ENCODE measurements around the gene HDAC4. TPM values are rescaled to one million over a fixed set of nuclear protein-coding genes. Genes with fewer than 3 reads are reported as not detected.

HDAC4 gene
- total and polyA plus RNA-seq, 2 of the 8 experiments (the other 6 are each of a cell fraction or from before 2014, with no cell fraction given) = 15.4 to 31.5 TPM

DNA sequence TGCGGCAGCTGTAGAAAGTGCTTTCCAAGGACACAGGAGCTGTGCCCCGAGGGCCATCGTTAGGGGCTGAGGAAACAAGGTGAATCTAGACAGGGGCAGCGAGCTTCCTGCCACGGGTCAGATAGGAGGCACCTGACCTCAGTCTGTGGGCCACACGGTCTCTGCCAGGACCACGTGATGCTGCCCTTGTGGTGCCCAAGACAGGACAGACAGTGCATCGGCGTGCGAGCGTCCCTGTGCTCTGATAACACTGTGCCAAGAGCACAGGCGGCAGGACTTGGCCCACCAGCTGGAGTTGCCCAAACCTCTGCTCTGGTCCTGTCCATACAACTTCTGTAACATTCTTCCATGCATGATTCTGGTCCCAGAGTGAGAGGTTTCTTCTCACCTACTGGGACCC, 327.6 kb downstream of the HDAC4 start:
- peaks cover 0 to 5% of the 10 kb centered on the region in 2 experiments for H4K20me1 ChIP-seq (replicated peaks in 1 of 2; ENCODE audit: control insufficient read depth in 1 of 2, insufficient read depth in 2 of 2, low read length in 2 of 2)
- H4K91ac ChIP-seq (replicated peaks; ENCODE audit: insufficient read length, low read length) = no peak overlapping the region
- H2AFZ ChIP-seq (ENCODE audit: low read length) = no peak overlapping the region
- H3K36me3 ChIP-seq (ENCODE audit: control insufficient read depth in 2 of 4, insufficient read depth in 4 of 4, low read length in 3 of 4) = peaks cover 6% of the 10 kb centered on the region in 4 experiments; a peak in 4 of 8 replicates
- no peaks in the 10 kb centered on the region for H3K79me1 ChIP-seq (ENCODE audit: low read depth, low read length)
- no peak overlapping the region for H3K4me3 ChIP-seq (ENCODE audit: extremely low read depth in 1 of 4, insufficient read depth in 2 of 4, low read depth in 3 of 4, low read length in 4 of 4)
- H3K23ac ChIP-seq (ENCODE audit: insufficient read length) = no peak overlapping the region
- H4K8ac ChIP-seq (ENCODE audit: extremely low read depth, insufficient read depth, low read length) = no peak overlapping the region
- no peak overlapping the region for H3K56ac ChIP-seq (replicated peaks; ENCODE audit: insufficient read length, low read depth, low read length)
- WGBS, 2 experiments (ENCODE audit: extremely low coverage in 1 of 2, insufficient coverage in 1 of 2, insufficient read length in 1 of 2, insufficient replicate concordance in 2 of 2, low coverage in 1 of 2, low lambda C conversion rate in 2 of 2, missing lambda C conversion rate in 1 of 2) = 92% methylated on average over 12 of the region's 12 CpGs; no CpG with 5 or more reads in 1 of the 2 experiments
- no peak overlapping the region for H3K14ac ChIP-seq (ENCODE audit: insufficient read length)
- no peak for DNase-seq (ENCODE audit: low read depth in 1 of 2, low spot score in 2 of 2)
- ChIA-PET CTCF (ENCODE audit: partially characterized antibody) (no interaction called here), POLR2A (ENCODE audit: partially characterized antibody) (no interaction called here)
- no peaks in the 10 kb centered on the region for H3K4me1 ChIP-seq (replicated peaks in 1 of 4; ENCODE audit: control insufficient read depth in 3 of 4, insufficient read depth in 4 of 4, low read length in 3 of 4)
- H2BK15ac ChIP-seq (ENCODE audit: low read length) = no peak overlapping the region
- no peak overlapping the region for H2BK12ac ChIP-seq (ENCODE audit: low read depth, low read length)
- H2AK5ac ChIP-seq (ENCODE audit: low read depth, low read length) = no peak overlapping the region
- no peak overlapping the region for H3K4me2 ChIP-seq (ENCODE audit: insufficient read depth in 1 of 2, low read depth in 2 of 2, low read length in 2 of 2)
- H2BK120ac ChIP-seq (replicated peaks; ENCODE audit: low read depth, low read length) = no peak overlapping the region
- FAIRE-seq = no peak
- no peak overlapping the region for H3K18ac ChIP-seq (ENCODE audit: extremely low read depth, low read length)
- no peaks in the 10 kb centered on the region for H3K27me3 ChIP-seq (replicated peaks in 1 of 4; ENCODE audit: control insufficient read depth in 3 of 4, extremely low read depth in 1 of 4, insufficient read depth in 3 of 4, low read length in 3 of 4)
- H3K27ac ChIP-seq (ENCODE audit: low read depth, low read length) = no peak overlapping the region
- H2BK5ac ChIP-seq (ENCODE audit: low read depth, low read length) = no peak overlapping the region
- no peak overlapping the region for H4K5ac ChIP-seq (ENCODE audit: insufficient read length, low read depth, low read length)
- no peaks in the 10 kb centered on the region for H3K79me2 ChIP-seq (ENCODE audit: control insufficient read depth in 1 of 2, insufficient read depth in 2 of 2, low read length in 2 of 2)
- H2BK20ac ChIP-seq (ENCODE audit: low read length) = no peak overlapping the region
- H3K9me3 ChIP-seq (ENCODE audit: insufficient read depth in 2 of 2, low read depth in 1 of 2, low read length in 1 of 2) = no peaks in the 10 kb centered on the region; a peak in 1 of 4 replicates
- no peak overlapping the region for H3K9ac ChIP-seq (replicated peaks in 1 of 4; ENCODE audit: extremely low read depth in 1 of 4, low read depth in 3 of 4, low read length in 3 of 4)
- no peak overlapping the region for H3K4ac ChIP-seq (replicated peaks; ENCODE audit: insufficient read length, low read depth, low read length)
- H3K23me2 ChIP-seq (ENCODE audit: low read depth, low read length) = no peaks in the 10 kb centered on the region
- TF ChIP-seq SP1 (IDR thresholded peaks at IDR 0.05; ENCODE audit: low read depth, low read length) (no peak), KDM4A (IDR thresholded peaks at IDR 0.05; ENCODE audit: low read depth, low read length, severe bottlenecking) (no peak), CBX8 (IDR thresholded peaks at IDR 0.05; ENCODE audit: borderline replicate concordance, low read depth, low read length) (no peak), CHD2 (IDR thresholded peaks at IDR 0.05; ENCODE audit: low read length) (no peak), RNF2 (IDR thresholded peaks at IDR 0.05; ENCODE audit: borderline replicate concordance, low read depth, low read length, missing control alignments, poor library complexity, severe bottlenecking) (no peak), JUND (IDR thresholded peaks at IDR 0.05; ENCODE audit: low read length) (no peak), ASH2L (IDR thresholded peaks at IDR 0.05; ENCODE audit: low read length) (no peak), NRF1 (IDR thresholded peaks at IDR 0.05; ENCODE audit: low read depth, low read length) (no peak), TAF7 (optimal IDR thresholded peaks at IDR 0.05; ENCODE audit: borderline replicate concordance, low read depth, low read length) (no peak), SIRT6 (IDR thresholded peaks at IDR 0.05; ENCODE audit: low read length) (no peak)
- TF ChIP-seq, protein P1, sequence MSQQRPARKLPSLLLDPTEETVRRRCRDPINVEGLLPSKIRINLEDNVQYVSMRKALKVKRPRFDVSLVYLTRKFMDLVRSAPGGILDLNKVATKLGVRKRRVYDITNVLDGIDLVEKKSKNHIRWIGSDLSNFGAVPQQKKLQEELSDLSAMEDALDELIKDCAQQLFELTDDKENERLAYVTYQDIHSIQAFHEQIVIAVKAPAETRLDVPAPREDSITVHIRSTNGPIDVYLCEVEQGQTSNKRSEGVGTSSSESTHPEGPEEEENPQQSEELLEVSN (IDR thresholded peaks at IDR 0.05) = no peak
- TF ChIP-seq, protein P2, sequence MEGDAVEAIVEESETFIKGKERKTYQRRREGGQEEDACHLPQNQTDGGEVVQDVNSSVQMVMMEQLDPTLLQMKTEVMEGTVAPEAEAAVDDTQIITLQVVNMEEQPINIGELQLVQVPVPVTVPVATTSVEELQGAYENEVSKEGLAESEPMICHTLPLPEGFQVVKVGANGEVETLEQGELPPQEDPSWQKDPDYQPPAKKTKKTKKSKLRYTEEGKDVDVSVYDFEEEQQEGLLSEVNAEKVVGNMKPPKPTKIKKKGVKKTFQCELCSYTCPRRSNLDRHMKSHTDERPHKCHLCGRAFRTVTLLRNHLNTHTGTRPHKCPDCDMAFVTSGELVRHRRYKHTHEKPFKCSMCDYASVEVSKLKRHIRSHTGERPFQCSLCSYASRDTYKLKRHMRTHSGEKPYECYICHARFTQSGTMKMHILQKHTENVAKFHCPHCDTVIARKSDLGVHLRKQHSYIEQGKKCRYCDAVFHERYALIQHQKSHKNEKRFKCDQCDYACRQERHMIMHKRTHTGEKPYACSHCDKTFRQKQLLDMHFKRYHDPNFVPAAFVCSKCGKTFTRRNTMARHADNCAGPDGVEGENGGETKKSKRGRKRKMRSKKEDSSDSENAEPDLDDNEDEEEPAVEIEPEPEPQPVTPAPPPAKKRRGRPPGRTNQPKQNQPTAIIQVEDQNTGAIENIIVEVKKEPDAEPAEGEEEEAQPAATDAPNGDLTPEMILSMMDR (IDR thresholded peaks at IDR 0.05; ENCODE audit: control extremely low read depth in 1 of 3, insufficient read depth in 1 of 3, low read depth in 1 of 3, low read length in 3 of 3) = no peak

All from H1 (cell line).